ENCODE measurements around the gene SPACDR. TPM values are rescaled to one million over a fixed set of nuclear protein-coding genes. Genes with fewer than 3 reads are reported as not detected.
"Not testable (repeated sequence)": the region's sequence is repeated elsewhere in the genome, so short reads cannot be mapped to it uniquely, and the experiment has no call there.

Gene SPACDR
- total RNA-seq, 1 experiment from 2014 or later, result 2.9 TPM

DNA sequence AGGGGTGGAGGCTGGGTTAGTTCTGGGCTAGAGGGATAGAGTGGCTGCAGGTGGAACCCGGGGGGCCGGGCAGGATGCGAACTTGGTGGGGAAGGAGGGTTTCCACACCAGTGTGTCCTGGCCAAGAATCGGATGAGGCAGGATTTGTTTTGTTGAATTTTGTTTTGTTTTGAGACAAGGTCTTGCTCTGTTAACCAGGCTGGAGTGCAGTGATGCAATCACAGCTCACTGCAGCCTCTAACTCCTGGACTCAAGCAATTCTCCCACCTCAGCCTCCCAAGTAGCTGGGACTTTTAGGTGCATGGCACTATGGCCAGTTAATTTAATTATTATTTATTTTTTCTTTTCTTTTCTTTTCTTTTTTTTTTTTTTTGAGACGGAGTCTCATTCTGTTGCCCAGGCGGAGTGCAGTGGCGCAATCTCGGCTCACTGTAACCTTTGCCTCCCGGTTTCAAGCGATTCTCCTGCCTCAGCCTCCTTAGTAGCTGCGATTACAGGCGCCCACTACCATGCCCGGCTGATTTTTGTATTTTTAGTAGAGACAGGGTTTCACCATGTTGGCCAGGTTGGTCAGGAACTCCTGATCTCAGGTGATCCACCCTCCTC is 14.8 kb downstream of the SPACDR start:
- Histone ChIP-seq H3K36me3 (ENCODE audit: insufficient read depth, low read length, poor library complexity, severe bottlenecking) (no peaks in the 10 kb centered on the region), H3K27me3 (replicated peaks; ENCODE audit: insufficient read depth, low read depth, low read length, poor library complexity) (no peaks in the 10 kb centered on the region), H3K4me3 (ENCODE audit: low read depth, low read length, poor library complexity, severe bottlenecking) (no peak overlapping the region), H3K4me1 (ENCODE audit: insufficient read depth, low read length, poor library complexity, severe bottlenecking) (no peaks in the 10 kb centered on the region), H3K27ac (ENCODE audit: low read depth, low read length, poor library complexity, severe bottlenecking) (no peak overlapping the region), H3K9me3 (ENCODE audit: low read depth, low read length, poor library complexity, severe bottlenecking) (no peaks in the 10 kb centered on the region)
- ChIA-PET POLR2A (ENCODE audit: low non-redundant PET) (no interaction called here), CTCF (interaction anchor here (0.6 to 0.7 kb wide), 2 partner anchors 68 to 110 kb away, joined by 4 read pairs; no protein-coding TSS in a partner anchor)
- no peak for DNase-seq (ENCODE audit: low spot score)
- no peak for TF ChIP-seq EZH2 (IDR thresholded peaks at IDR 0.05; ENCODE audit: borderline replicate concordance, low read depth, low read length, poor library complexity, severe bottlenecking)
- TF ChIP-seq, protein P1, sequence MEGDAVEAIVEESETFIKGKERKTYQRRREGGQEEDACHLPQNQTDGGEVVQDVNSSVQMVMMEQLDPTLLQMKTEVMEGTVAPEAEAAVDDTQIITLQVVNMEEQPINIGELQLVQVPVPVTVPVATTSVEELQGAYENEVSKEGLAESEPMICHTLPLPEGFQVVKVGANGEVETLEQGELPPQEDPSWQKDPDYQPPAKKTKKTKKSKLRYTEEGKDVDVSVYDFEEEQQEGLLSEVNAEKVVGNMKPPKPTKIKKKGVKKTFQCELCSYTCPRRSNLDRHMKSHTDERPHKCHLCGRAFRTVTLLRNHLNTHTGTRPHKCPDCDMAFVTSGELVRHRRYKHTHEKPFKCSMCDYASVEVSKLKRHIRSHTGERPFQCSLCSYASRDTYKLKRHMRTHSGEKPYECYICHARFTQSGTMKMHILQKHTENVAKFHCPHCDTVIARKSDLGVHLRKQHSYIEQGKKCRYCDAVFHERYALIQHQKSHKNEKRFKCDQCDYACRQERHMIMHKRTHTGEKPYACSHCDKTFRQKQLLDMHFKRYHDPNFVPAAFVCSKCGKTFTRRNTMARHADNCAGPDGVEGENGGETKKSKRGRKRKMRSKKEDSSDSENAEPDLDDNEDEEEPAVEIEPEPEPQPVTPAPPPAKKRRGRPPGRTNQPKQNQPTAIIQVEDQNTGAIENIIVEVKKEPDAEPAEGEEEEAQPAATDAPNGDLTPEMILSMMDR (conservative IDR thresholded peaks at IDR 0.05; ENCODE audit: low read depth, low read length), result no peak
- intact Hi-C loops (cut with micrococcal nuclease; ENCODE audit: unreplicated experiment), result no loop called here
- no TSS peak for BruUV-seq (replicated peaks)

DNA sequence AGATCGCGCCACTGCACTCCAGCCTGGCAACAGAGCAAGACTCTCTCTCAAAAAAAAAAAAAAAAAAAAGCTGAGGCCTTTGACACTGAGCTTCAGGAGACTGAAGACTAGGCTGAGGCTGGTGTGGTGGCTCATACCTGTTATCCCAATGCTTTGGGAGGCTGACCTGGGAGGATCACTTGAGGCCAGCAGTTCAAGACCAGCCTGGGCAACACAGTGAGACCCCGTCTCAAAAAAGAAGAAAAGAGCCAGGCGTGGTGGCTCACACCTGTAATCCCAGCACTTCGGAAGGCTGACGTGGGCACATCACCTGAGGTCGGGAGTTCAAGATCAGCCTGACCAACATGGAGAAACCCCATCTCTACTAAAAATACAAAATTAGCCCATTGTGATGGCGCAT is 16.7 kb downstream of the SPACDR start:
- H3K4me3 ChIP-seq (ENCODE audit: low read depth, low read length, poor library complexity, severe bottlenecking); H3K9me3 ChIP-seq (ENCODE audit: low read depth, low read length, poor library complexity, severe bottlenecking); BruUV-seq (replicated peaks); POLR2A ChIA-PET (ENCODE audit: low non-redundant PET); DNase-seq (ENCODE audit: low spot score); H3K36me3 ChIP-seq (ENCODE audit: insufficient read depth, low read length, poor library complexity, severe bottlenecking); H3K27ac ChIP-seq (ENCODE audit: low read depth, low read length, poor library complexity, severe bottlenecking); H3K27me3 ChIP-seq (replicated peaks; ENCODE audit: insufficient read depth, low read depth, low read length, poor library complexity); H3K4me1 ChIP-seq (ENCODE audit: insufficient read depth, low read length, poor library complexity, severe bottlenecking); intact Hi-C loops (cut with micrococcal nuclease; ENCODE audit: unreplicated experiment): not testable (repeated sequence)
- CTCF ChIA-PET, result interaction anchor here (0.6 kb wide), 1 partner anchor 275 kb away, joined by 4 read pairs; no protein-coding TSS in a partner anchor

DNA sequence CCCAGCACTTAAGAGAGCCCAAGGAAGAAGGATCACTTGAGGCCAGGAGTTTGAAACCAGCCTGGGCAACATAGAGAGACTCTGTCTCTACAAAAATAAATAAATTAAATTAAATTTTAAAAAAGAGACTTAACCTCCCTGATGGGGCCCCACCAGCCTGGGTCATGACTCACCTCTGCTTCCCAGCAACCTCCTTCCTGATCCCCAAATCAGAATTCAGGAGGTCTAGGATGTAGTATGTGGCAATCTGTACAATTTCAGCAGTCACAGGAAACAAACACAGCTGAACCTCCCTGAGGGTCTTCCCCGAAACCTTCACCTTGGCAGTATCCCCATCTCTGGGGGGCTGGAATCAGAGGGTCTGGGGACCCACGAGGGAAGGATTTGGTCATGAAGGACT is 18.0 kb downstream of the SPACDR start:
- POLR2A ChIA-PET (ENCODE audit: low non-redundant PET), result no interaction called here

More for the DNA sequence above, 18.0 kb downstream of the SPACDR start:
- H3K4me3 ChIP-seq (ENCODE audit: low read depth, low read length, poor library complexity, severe bottlenecking), result no peak overlapping the region
- intact Hi-C loops (cut with micrococcal nuclease; ENCODE audit: unreplicated experiment), result no loop called here
- no peak overlapping the region for H3K27ac ChIP-seq (ENCODE audit: low read depth, low read length, poor library complexity, severe bottlenecking)
- no peaks in the 10 kb centered on the region for H3K4me1 ChIP-seq (ENCODE audit: insufficient read depth, low read length, poor library complexity, severe bottlenecking)
- CTCF ChIA-PET, result interaction anchor here (0.7 kb wide), 1 partner anchor 960 kb away, joined by 3 read pairs; no protein-coding TSS in a partner anchor
- DNase-seq (ENCODE audit: low spot score), result no peak
- no TSS peak for BruUV-seq (replicated peaks)
- H3K27me3 ChIP-seq (replicated peaks; ENCODE audit: insufficient read depth, low read depth, low read length, poor library complexity), result no peaks in the 10 kb centered on the region
- TF ChIP-seq EZH2 (IDR thresholded peaks at IDR 0.05; ENCODE audit: borderline replicate concordance, low read depth, low read length, poor library complexity, severe bottlenecking), result no peak
- TF ChIP-seq, protein P1 (conservative IDR thresholded peaks at IDR 0.05; ENCODE audit: low read depth, low read length), result no peak
- no peaks in the 10 kb centered on the region for H3K9me3 ChIP-seq (ENCODE audit: low read depth, low read length, poor library complexity, severe bottlenecking)
- no peaks in the 10 kb centered on the region for H3K36me3 ChIP-seq (ENCODE audit: insufficient read depth, low read length, poor library complexity, severe bottlenecking)

All from A673 (cell line).